ENCODE results near the gene ATRX.
A peak's percentile ranks its signal among the peaks of the same experiment; 100 is the strongest.
"Not testable (repeated sequence)": the region's sequence is repeated elsewhere in the genome, so short reads cannot be mapped to it uniquely, and the experiment has no call there.

ATRX gene

GRCh38 chrX:77621453-77621852 lies 164.6 kb downstream of the ATRX start:
- FAIRE-seq, result not testable (repeated sequence)

GRCh38 chrX:77617206-77617605 lies 168.8 kb downstream of the ATRX start:
- FAIRE-seq, result no peak

GRCh38 chrX:77603635-77604336 lies 182.2 kb downstream of the ATRX start:
- no peak for FAIRE-seq

- FAIRE-seq, result no peak
Measured at GRCh38 chrX:77597511-77597910, 188.5 kb downstream of the ATRX start.

- FAIRE-seq, result peak; percentile 22
Measured at GRCh38 chrX:77597090-77597489, 188.9 kb downstream of the ATRX start.

- no peak for FAIRE-seq
Measured at GRCh38 chrX:77595848-77596247, 190.2 kb downstream of the ATRX start.

GRCh38 chrX:77572322-77572721 lies 213.7 kb downstream of the ATRX start:
- no peak for FAIRE-seq

GRCh38 chrX:77565278-77565677 lies 220.7 kb downstream of the ATRX start:
- no peak for FAIRE-seq

GRCh38 chrX:77564823-77565222 lies 221.2 kb downstream of the ATRX start:
- FAIRE-seq, result no peak

GRCh38 chrX:77561372-77561771 lies 224.6 kb downstream of the ATRX start:
- FAIRE-seq, result no peak

- no peak for FAIRE-seq
Measured at GRCh38 chrX:77556276-77556675, 229.7 kb downstream of the ATRX start.

GRCh38 chrX:77548751-77549150 lies 237.3 kb downstream of the ATRX start:
- FAIRE-seq, result no peak

GRCh38 chrX:77539778-77540177 lies 246.2 kb downstream of the ATRX start:
- not testable (repeated sequence) for FAIRE-seq

GRCh38 chrX:77531261-77531660 lies 254.8 kb downstream of the ATRX start:
- not testable (repeated sequence) for FAIRE-seq

- FAIRE-seq, result no peak
Measured at GRCh38 chrX:77528034-77528433, 258.0 kb downstream of the ATRX start.

- FAIRE-seq, result no peak
Measured at GRCh38 chrX:77527233-77528001, 258.6 kb downstream of the ATRX start.

GRCh38 chrX:77519765-77520164 lies 266.3 kb downstream of the ATRX start:
- FAIRE-seq, result no peak

- FAIRE-seq, result no peak
Measured at GRCh38 chrX:77514177-77514576, 271.8 kb downstream of the ATRX start.

GRCh38 chrX:77510007-77510406 lies 276.0 kb downstream of the ATRX start:
- FAIRE-seq, result no peak

- FAIRE-seq, result no peak
Measured at GRCh38 chrX:77505227-77505626, 280.8 kb downstream of the ATRX start.

- no peak for FAIRE-seq
Measured at GRCh38 chrX:77502951-77503525, 283.0 kb downstream of the ATRX start.

- not testable (repeated sequence) for FAIRE-seq
Measured at GRCh38 chrX:77500164-77500563, 285.9 kb downstream of the ATRX start.

GRCh38 chrX:77493677-77494553 lies 292.1 kb downstream of the ATRX start:
- no peak for FAIRE-seq

Data from TTC549 (cell line).